HG03280 (cell line): Measurements from ENCODE around the gene HIPK2.

ENCODE experiments used
- ATAC-seq: cut with Tn5 transposase; IDR thresholded peaks from one replicate; pipeline ENCODE4 v1.9.1; 2021; ENCODE audit warnings: mild to moderate bottlenecking, moderate library complexity; ENCODE audit not compliant: unreplicated experiment

The HIPK2 gene

GRCh38 chr7:139574618-139575337 is 203.0 kb downstream of the HIPK2 start:
- ATAC-seq: no peak

- ATAC-seq: no peak
Measured at GRCh38 chr7:139573871-139574270, 203.9 kb downstream of the HIPK2 start.

GRCh38 chr7:139572704-139573385 is 205.0 kb downstream of the HIPK2 start:
- no peak for ATAC-seq

- no peak for ATAC-seq
Measured at GRCh38 chr7:139572071-139572470, 205.7 kb downstream of the HIPK2 start.

- ATAC-seq: no peak
Measured at GRCh38 chr7:139571651-139572050, 206.1 kb downstream of the HIPK2 start.

- no peak for ATAC-seq
Measured at GRCh38 chr7:139571190-139571589, 206.6 kb downstream of the HIPK2 start.

- ATAC-seq: no peak
Measured at GRCh38 chr7:139570626-139571025, 207.2 kb downstream of the HIPK2 start.

GRCh38 chr7:139570119-139570518 is 207.7 kb downstream of the HIPK2 start:
- ATAC-seq: no peak

GRCh38 chr7:139568813-139569490 is 208.8 kb downstream of the HIPK2 start:
- no peak for ATAC-seq

GRCh38 chr7:139568346-139568675 is 209.5 kb downstream of the HIPK2 start:
- ATAC-seq: no peak

GRCh38 chr7:139567647-139568345 is 210.0 kb downstream of the HIPK2 start:
- no peak for ATAC-seq

GRCh38 chr7:139566736-139567646 is 210.8 kb downstream of the HIPK2 start:
- no peak for ATAC-seq

GRCh38 chr7:139566075-139566474 is 211.7 kb downstream of the HIPK2 start:
- ATAC-seq: no peak

GRCh38 chr7:139563856-139564255 is 213.9 kb downstream of the HIPK2 start:
- ATAC-seq: no peak

- no peak for ATAC-seq
Measured at GRCh38 chr7:139562961-139563565, 214.7 kb downstream of the HIPK2 start.

- ATAC-seq: no peak
Measured at GRCh38 chr7:139562491-139562890, 215.3 kb downstream of the HIPK2 start.

- no peak for ATAC-seq
Measured at GRCh38 chr7:139560678-139561077, 217.1 kb downstream of the HIPK2 start.

GRCh38 chr7:139560199-139560598 is 217.6 kb downstream of the HIPK2 start:
- no peak for ATAC-seq

GRCh38 chr7:139559364-139560105 is 218.3 kb downstream of the HIPK2 start:
- ATAC-seq: no peak
